ENCODE measurements around the gene DTNBP1.

Gene DTNBP1

GRCh38 chr6:15662326-15663129, at the start of gene DTNBP1:
DTNBP1 (minus strand) TSS chr6:15663028; CDS start chr6:15662869, 159 bp downstream.
- Histone ChIP-seq H3K4me2 (peak within 1 kb of the TSS; percentile 98), H3K9me3 (no peaks in the 10 kb centered on the region), H3K27ac (peak within 1 kb of the TSS; percentile 92)

GRCh38 chr6:15709651-15710269, 46.9 kb upstream of the DTNBP1 start:
- H3K4me2 ChIP-seq: no peak overlapping the region
- H3K27me3 ChIP-seq: no peaks in the 10 kb centered on the region
- no peaks in the 10 kb centered on the region for H3K36me3 ChIP-seq
- TF ChIP-seq Cebpa-rat (IDR thresholded peaks at IDR 0.05): no peak
- H3K4me3 ChIP-seq: no peak overlapping the region
- no peak overlapping the region for H3K9ac ChIP-seq
- H3K9me3 ChIP-seq: peaks cover 2% of the 10 kb centered on the region
- H3K27ac ChIP-seq: no peak overlapping the region
- H3K4me1 ChIP-seq: no peaks in the 10 kb centered on the region
- no peaks in the 10 kb centered on the region for H4K20me1 ChIP-seq

More at GRCh38 chr6:15662326-15663129, at the start of gene DTNBP1:
- peak within 1 kb of the TSS; percentile 85 for H3K9ac ChIP-seq
- no peak for TF ChIP-seq Cebpa-rat (IDR thresholded peaks at IDR 0.05)
- H4K20me1 ChIP-seq: peaks cover 11% of the 10 kb centered on the region; the same call in 1 of the 2 replicates
- H3K4me3 ChIP-seq: peak within 1 kb of the TSS; percentile 75
- peaks cover 50% of the 10 kb centered on the region for H3K4me1 ChIP-seq
- H3K36me3 ChIP-seq: peaks cover 8% of the 10 kb centered on the region; the same call in 1 of the 2 replicates
- H3K27me3 ChIP-seq: no peaks in the 10 kb centered on the region

GRCh38 chr6:15708231-15708630, 45.4 kb upstream of the DTNBP1 start:
- no peaks in the 10 kb centered on the region for H3K36me3 ChIP-seq
- TF ChIP-seq Cebpa-rat (IDR thresholded peaks at IDR 0.05): no peak
- H3K9me3 ChIP-seq: peaks cover 17% of the 10 kb centered on the region
- no peaks in the 10 kb centered on the region for H3K4me1 ChIP-seq
- H3K4me3 ChIP-seq: no peak overlapping the region
- H3K9ac ChIP-seq: no peak overlapping the region
- H3K27me3 ChIP-seq: no peaks in the 10 kb centered on the region
- no peak overlapping the region for H3K27ac ChIP-seq
- no peaks in the 10 kb centered on the region for H4K20me1 ChIP-seq
- H3K4me2 ChIP-seq: no peak overlapping the region

GRCh38 chr6:15705981-15706380, 43.2 kb upstream of the DTNBP1 start:
- H3K9me3 ChIP-seq: peaks cover 22% of the 10 kb centered on the region
- no peak overlapping the region for H3K27ac ChIP-seq
- H3K27me3 ChIP-seq: no peaks in the 10 kb centered on the region
- no peaks in the 10 kb centered on the region for H4K20me1 ChIP-seq
- H3K4me2 ChIP-seq: no peak overlapping the region
- no peak for TF ChIP-seq Cebpa-rat (IDR thresholded peaks at IDR 0.05)
- H3K36me3 ChIP-seq: no peaks in the 10 kb centered on the region
- no peaks in the 10 kb centered on the region for H3K4me1 ChIP-seq
- no peak overlapping the region for H3K9ac ChIP-seq
- no peak overlapping the region for H3K4me3 ChIP-seq

GRCh38 chr6:15698471-15698870, 35.6 kb upstream of the DTNBP1 start:
- H3K9ac ChIP-seq: no peak overlapping the region
- no peaks in the 10 kb centered on the region for H3K4me1 ChIP-seq
- H3K4me3 ChIP-seq: no peak overlapping the region
- no peaks in the 10 kb centered on the region for H3K36me3 ChIP-seq
- no peak overlapping the region for H3K4me2 ChIP-seq
- no peaks in the 10 kb centered on the region for H4K20me1 ChIP-seq
- H3K27ac ChIP-seq: no peak overlapping the region
- H3K9me3 ChIP-seq: peaks cover 8% of the 10 kb centered on the region
- TF ChIP-seq Cebpa-rat (IDR thresholded peaks at IDR 0.05): no peak
- no peaks in the 10 kb centered on the region for H3K27me3 ChIP-seq

GRCh38 chr6:15697895-15698294, 35.1 kb upstream of the DTNBP1 start:
- H3K36me3 ChIP-seq: no peaks in the 10 kb centered on the region
- H4K20me1 ChIP-seq: no peaks in the 10 kb centered on the region
- H3K9me3 ChIP-seq: peaks cover 2% of the 10 kb centered on the region; the same call in 1 of the 2 replicates
- H3K4me1 ChIP-seq: no peaks in the 10 kb centered on the region
- H3K27ac ChIP-seq: no peak overlapping the region
- no peak overlapping the region for H3K4me3 ChIP-seq
- no peaks in the 10 kb centered on the region for H3K27me3 ChIP-seq
- no peak overlapping the region for H3K9ac ChIP-seq
- H3K4me2 ChIP-seq: no peak overlapping the region
- no peak for TF ChIP-seq Cebpa-rat (IDR thresholded peaks at IDR 0.05)

GRCh38 chr6:15691250-15691869, 28.5 kb upstream of the DTNBP1 start:
- peak overlapping the region; percentile 84 for H3K4me2 ChIP-seq

GRCh38 chr6:15690510-15690909, 27.7 kb upstream of the DTNBP1 start:
- Histone ChIP-seq H3K4me2 (peak overlapping the region; percentile 84), H3K9me3 (no peaks in the 10 kb centered on the region), H4K20me1 (no peaks in the 10 kb centered on the region), H3K4me3 (no peak overlapping the region), H3K36me3 (no peaks in the 10 kb centered on the region), H3K4me1 (peaks cover 25% of the 10 kb centered on the region), H3K27ac (peak overlapping the region; percentile 60; the same call in 1 of the 2 replicates), H3K9ac (peak overlapping the region; percentile 55; the same call in 1 of the 2 replicates), H3K27me3 (no peaks in the 10 kb centered on the region)
- TF ChIP-seq Cebpa-rat (IDR thresholded peaks at IDR 0.05): no peak

More at GRCh38 chr6:15691250-15691869, 28.5 kb upstream of the DTNBP1 start:
- peak overlapping the region; percentile 60 for H3K27ac ChIP-seq
- no peaks in the 10 kb centered on the region for H4K20me1 ChIP-seq
- H3K9ac ChIP-seq: peak overlapping the region; percentile 56
- no peaks in the 10 kb centered on the region for H3K9me3 ChIP-seq
- H3K27me3 ChIP-seq: no peaks in the 10 kb centered on the region
- no peaks in the 10 kb centered on the region for H3K36me3 ChIP-seq
- TF ChIP-seq Cebpa-rat (IDR thresholded peaks at IDR 0.05): no peak
- H3K4me3 ChIP-seq: peak overlapping the region; percentile 61
- H3K4me1 ChIP-seq: peaks cover 20% of the 10 kb centered on the region

- Histone ChIP-seq H3K36me3 (no peaks in the 10 kb centered on the region), H3K27me3 (no peaks in the 10 kb centered on the region), H3K4me3 (no peak overlapping the region), H3K9ac (0 out of 2 replicates have a peak overlapping the region, but pooled peaks have one; percentile 55), H3K27ac (peak overlapping the region; percentile 60; the same call in 1 of the 2 replicates), H4K20me1 (no peaks in the 10 kb centered on the region), H3K4me2 (peak overlapping the region; percentile 84), H3K9me3 (no peaks in the 10 kb centered on the region), H3K4me1 (peaks cover 27% of the 10 kb centered on the region)
- no peak for TF ChIP-seq Cebpa-rat (IDR thresholded peaks at IDR 0.05)
Measured at GRCh38 chr6:15689586-15690482, 27.0 kb upstream of the DTNBP1 start.

All from BLaER1 (cell line).